ENCODE results near the gene FCRL2. TPM values are rescaled to one million over a fixed set of nuclear protein-coding genes. Genes with fewer than 3 reads are reported as not detected.

The FCRL2 gene
- total and polyA plus RNA-seq, 4 donors, result 0.22 to 2.3 (median 0.79) TPM

GRCh38 chr1:157723157-157723556, 53.8 kb downstream of the FCRL2 start:
- WGBS, 2 donors, result 89 to 97% methylated on average over 2 of the region's 2 CpGs
- no peak for DNase-seq
- no peaks in the 10 kb centered on the region for H3K4me1 ChIP-seq (ENCODE audit: control insufficient read depth in 5 of 5, insufficient read depth in 5 of 5, low read length in 5 of 5)

GRCh38 chr1:157721985-157722384, 54.9 kb downstream of the FCRL2 start:
- H3K27ac ChIP-seq (ENCODE audit: low read depth in 1 of 2, low read length in 1 of 2), result no peak overlapping the region
- H3K4me1 ChIP-seq (ENCODE audit: control insufficient read depth in 5 of 5, insufficient read depth in 5 of 5, low read length in 5 of 5), result no peaks in the 10 kb centered on the region
- ATAC-seq (ENCODE audit: insufficient read depth, low FRiP score) (no peak), DNase-seq (no peak)
- H3K4me3 ChIP-seq, result no peak overlapping the region
- WGBS, 2 donors, result 90 to 91% methylated on average over 1 of the region's 1 CpG
- H3K9me3 ChIP-seq (ENCODE audit: control insufficient read depth in 4 of 4, insufficient read depth in 3 of 4, low read length in 3 of 4), result peaks cover 0 to 7% (median 3%) of the 10 kb centered on the region in 4 donors
- H3K27me3 ChIP-seq (ENCODE audit: control insufficient read depth in 3 of 3, insufficient read depth in 3 of 3, low read length in 2 of 3), result no peaks in the 10 kb centered on the region
- TF ChIP-seq CTCF (IDR thresholded peaks at IDR 0.05; ENCODE audit: control extremely low read depth, extremely low read depth), result no peak
- H3K36me3 ChIP-seq (ENCODE audit: control insufficient read depth in 4 of 4, insufficient read depth in 4 of 4, low read length in 4 of 4), result no peaks in the 10 kb centered on the region
- no peak overlapping the region for H3K9ac ChIP-seq (ENCODE audit: insufficient read depth in 1 of 2, low read length in 2 of 2)

More at GRCh38 chr1:157723157-157723556, 53.8 kb downstream of the FCRL2 start:
- TF ChIP-seq CTCF (IDR thresholded peaks at IDR 0.05; ENCODE audit: control extremely low read depth, extremely low read depth), result no peak
- H3K4me3 ChIP-seq, result no peak overlapping the region
- H3K27me3 ChIP-seq (ENCODE audit: control insufficient read depth in 3 of 3, insufficient read depth in 3 of 3, low read length in 2 of 3), result no peaks in the 10 kb centered on the region
- H3K9ac ChIP-seq (ENCODE audit: insufficient read depth in 1 of 2, low read length in 2 of 2), result no peak overlapping the region
- H3K9me3 ChIP-seq (ENCODE audit: control insufficient read depth in 4 of 4, insufficient read depth in 3 of 4, low read length in 3 of 4), result peaks cover 0 to 7% (median 3%) of the 10 kb centered on the region in 4 donors
- ATAC-seq (ENCODE audit: insufficient read depth, low FRiP score), result no peak
- no peaks in the 10 kb centered on the region for H3K36me3 ChIP-seq (ENCODE audit: control insufficient read depth in 4 of 4, insufficient read depth in 4 of 4, low read length in 4 of 4)
- no peak overlapping the region for H3K27ac ChIP-seq (ENCODE audit: low read depth in 1 of 2, low read length in 1 of 2)

- DNase-seq (no peak), ATAC-seq (ENCODE audit: insufficient read depth, low FRiP score) (no peak)
- Histone ChIP-seq H3K4me1 (ENCODE audit: control insufficient read depth in 5 of 5, insufficient read depth in 5 of 5, low read length in 5 of 5) (no peaks in the 10 kb centered on the region), H3K4me3 (no peak overlapping the region), H3K27ac (ENCODE audit: low read depth in 1 of 2, low read length in 1 of 2) (no peak overlapping the region), H3K9ac (ENCODE audit: insufficient read depth in 1 of 2, low read length in 2 of 2) (no peak overlapping the region), H3K36me3 (ENCODE audit: control insufficient read depth in 4 of 4, insufficient read depth in 4 of 4, low read length in 4 of 4) (no peaks in the 10 kb centered on the region), H3K9me3 (ENCODE audit: control insufficient read depth in 4 of 4, insufficient read depth in 3 of 4, low read length in 3 of 4) (peaks cover 0 to 3% (median 0%) of the 10 kb centered on the region in 4 donors), H3K27me3 (ENCODE audit: control insufficient read depth in 3 of 3, insufficient read depth in 3 of 3, low read length in 2 of 3) (no peaks in the 10 kb centered on the region)
- 86 to 97% methylated on average over 5 of the region's 5 CpGs for WGBS, 2 donors
- no peak for TF ChIP-seq CTCF (IDR thresholded peaks at IDR 0.05; ENCODE audit: control extremely low read depth, extremely low read depth)
These were observed 61.2 kb downstream of the FCRL2 start for GRCh38 chr1:157715736-157716135.

- H3K27me3 ChIP-seq (ENCODE audit: control insufficient read depth in 3 of 3, insufficient read depth in 3 of 3, low read length in 2 of 3), result no peaks in the 10 kb centered on the region
- DNase-seq (no peak), ATAC-seq (ENCODE audit: insufficient read depth, low FRiP score) (no peak)
- H3K4me3 ChIP-seq, result no peak overlapping the region
- H3K9ac ChIP-seq (ENCODE audit: insufficient read depth in 1 of 2, low read length in 2 of 2), result no peak overlapping the region
- H3K9me3 ChIP-seq (ENCODE audit: control insufficient read depth in 4 of 4, insufficient read depth in 3 of 4, low read length in 3 of 4), result peaks cover 0 to 3% (median 0%) of the 10 kb centered on the region in 4 donors
- no peaks in the 10 kb centered on the region for H3K4me1 ChIP-seq (ENCODE audit: control insufficient read depth in 5 of 5, insufficient read depth in 5 of 5, low read length in 5 of 5)
- no peaks in the 10 kb centered on the region for H3K36me3 ChIP-seq (ENCODE audit: control insufficient read depth in 4 of 4, insufficient read depth in 4 of 4, low read length in 4 of 4)
- no peak overlapping the region for H3K27ac ChIP-seq (ENCODE audit: low read depth in 1 of 2, low read length in 1 of 2)
- no peak for TF ChIP-seq CTCF (IDR thresholded peaks at IDR 0.05; ENCODE audit: control extremely low read depth, extremely low read depth)
These were observed 65.1 kb downstream of the FCRL2 start for GRCh38 chr1:157711802-157712201.

All from lung (tissue), 12 donors.